GM04504 (cell line): ENCODE measurements around the gene SLC35C1.

Experiments used
- DNase-seq: peaks from one replicate; pipeline ENCODE4 v3.0.0-alpha.2; 2012; ENCODE audit warnings: low read depth

Gene SLC35C1

DNA sequence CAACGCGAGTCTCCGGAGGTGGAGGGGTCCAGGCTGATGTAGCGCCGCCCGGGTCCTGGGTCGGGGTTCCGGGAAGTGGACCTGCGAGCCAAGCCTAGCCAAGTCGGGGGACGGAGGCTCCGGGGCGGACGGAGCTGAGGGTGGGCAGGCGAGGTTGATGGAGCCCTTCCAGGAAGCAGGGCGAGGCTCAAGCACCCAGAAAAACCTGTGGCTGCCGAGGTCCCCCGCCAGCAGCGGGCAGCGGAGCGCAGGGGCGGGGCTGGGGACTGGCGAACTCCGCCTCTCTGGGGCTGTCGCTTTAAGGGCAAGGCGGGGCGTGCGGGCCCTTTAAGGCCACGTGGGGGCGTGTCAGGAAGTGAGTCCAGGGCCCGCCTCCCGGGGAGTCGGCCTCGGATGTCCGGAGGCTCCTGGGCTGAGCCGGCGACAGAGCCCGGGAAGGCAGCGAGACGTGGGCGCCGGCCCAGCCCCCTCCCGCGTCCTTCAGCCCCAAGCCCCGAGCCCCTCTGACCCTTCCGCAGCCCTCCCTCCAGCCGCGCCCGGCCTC, at the start of gene SLC35C1:
TSS of gene SLC35C1 (plus strand) at position 389 of the 544 bp plus-strand sequence. CDS start 653 bp downstream, outside the sequence.
- peak; percentile 84 for DNase-seq

DNA sequence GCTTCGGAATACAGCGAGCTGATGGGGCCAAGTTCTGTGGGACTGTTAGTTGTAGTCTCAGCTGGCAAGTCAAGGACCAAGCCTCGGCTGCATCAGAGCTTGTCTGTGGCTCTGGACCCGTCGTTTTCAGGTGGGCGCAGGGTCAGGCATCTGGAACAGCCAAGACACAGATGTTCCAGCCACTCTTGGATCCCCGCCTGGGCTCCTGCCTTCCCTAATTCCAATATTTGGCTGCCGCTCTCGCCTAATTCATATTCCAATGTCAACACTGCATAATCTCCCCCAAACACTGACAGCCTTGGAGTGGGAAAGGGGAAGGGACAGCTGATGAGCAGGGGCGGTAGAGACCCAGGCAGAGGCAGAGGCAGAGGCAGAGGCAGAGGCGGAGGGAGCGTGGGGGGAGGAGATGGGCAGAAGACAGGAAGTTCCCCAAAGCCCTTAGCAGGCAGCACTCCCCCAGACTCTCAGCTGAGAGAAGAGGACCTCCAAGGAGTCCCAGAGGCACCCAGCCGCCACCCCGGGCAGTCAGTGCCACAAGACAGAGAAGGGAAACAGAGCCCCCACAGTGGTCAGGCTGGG, 49.6 kb upstream of the SLC35C1 start:
- no peak for DNase-seq

- DNase-seq, result no peak
These were observed 48.5 kb upstream of the SLC35C1 start for GRCh38 chr11:45756384-45757010.

DNA sequence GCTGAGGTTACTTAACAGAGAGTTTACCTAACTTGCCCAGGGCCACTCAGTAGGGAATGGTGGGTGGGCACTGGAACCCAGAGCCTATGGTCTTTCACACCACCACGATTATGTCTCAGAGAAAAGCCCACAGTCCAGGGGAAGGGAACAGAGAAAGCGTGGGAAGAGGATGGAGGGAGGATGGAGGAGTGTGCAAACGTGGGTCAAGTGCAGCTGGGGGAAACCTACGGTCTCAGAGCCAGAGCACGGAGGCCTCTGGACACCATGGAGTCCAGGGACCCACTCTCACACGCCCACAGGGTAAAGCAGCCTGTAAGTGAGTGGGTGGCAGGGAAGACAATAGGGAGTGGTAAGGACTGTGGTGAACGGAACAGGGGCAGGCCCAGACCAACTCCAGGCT, 47.3 kb upstream of the SLC35C1 start:
- DNase-seq, result no peak

DNA sequence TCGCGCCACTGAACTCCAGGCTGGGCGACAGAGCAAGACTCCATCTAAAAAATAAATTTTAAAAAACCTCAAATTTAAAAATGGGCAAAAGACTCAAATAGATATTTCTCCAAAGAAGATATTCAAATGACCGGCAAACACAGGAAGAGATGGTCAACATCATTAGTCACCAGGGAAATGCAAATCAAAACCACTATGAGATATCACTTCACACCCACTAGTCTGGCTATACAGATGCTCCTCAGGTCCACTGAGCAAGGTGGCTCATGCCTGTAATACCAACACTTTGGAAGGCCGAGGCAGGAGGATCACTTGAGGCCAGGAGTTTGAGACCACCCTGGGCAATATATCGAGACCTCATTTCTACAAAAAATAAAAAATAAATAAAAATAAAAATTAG, 43.3 kb upstream of the SLC35C1 start:
- no peak for DNase-seq

- DNase-seq, result no peak
These were observed 39.8 kb upstream of the SLC35C1 start for GRCh38 chr11:45765107-45765668.

- no peak for DNase-seq
These were observed 39.1 kb upstream of the SLC35C1 start for GRCh38 chr11:45765836-45766235.

DNA sequence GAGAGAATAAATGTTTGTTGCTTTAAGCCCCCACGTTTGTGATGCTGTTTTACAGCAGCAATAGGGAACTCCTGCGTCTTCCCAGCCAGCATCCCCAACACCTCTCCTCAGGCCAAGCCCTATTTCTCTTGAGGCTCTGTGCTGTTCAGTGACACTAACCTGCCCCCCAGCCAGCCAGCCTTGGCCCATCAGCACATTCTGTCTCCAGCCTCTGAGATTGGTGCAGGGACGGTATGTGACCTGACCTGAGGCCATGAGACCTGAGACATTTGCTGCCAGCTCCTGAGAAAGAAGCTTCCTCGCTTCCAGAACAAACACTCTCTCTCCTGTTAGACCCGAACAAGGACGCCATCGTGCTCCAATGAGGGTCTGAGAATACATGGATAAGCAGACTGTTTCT, 38.5 kb upstream of the SLC35C1 start:
- DNase-seq, result no peak

- no peak for DNase-seq
These were observed 36.5 kb upstream of the SLC35C1 start for GRCh38 chr11:45768486-45768885.

DNA sequence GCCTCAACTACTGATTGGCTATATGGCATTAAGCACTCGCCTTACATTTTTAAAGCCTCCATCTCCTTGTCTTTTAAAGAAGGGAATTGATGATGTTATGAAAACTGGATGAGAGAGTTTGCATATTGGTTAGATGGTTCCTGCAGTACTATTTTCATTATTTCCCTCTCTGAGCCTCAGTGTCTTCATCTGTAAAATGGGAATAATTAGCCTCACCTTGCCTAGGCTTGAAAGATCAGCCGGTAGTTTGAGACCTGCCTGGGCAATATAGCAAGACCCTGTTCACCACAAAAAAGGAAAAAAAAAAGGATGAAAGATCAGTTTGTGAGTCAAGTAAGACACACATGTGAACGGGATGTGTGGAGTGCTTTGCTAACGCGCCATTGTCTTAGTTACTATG, 35.0 kb upstream of the SLC35C1 start:
- DNase-seq, result no peak

- peak; percentile 10 for DNase-seq
These were observed 33.8 kb upstream of the SLC35C1 start for GRCh38 chr11:45771193-45771565.

- DNase-seq, result peak; percentile 34
These were observed 33.1 kb upstream of the SLC35C1 start for GRCh38 chr11:45771566-45772448.

- DNase-seq, result no peak
These were observed 32.5 kb upstream of the SLC35C1 start for GRCh38 chr11:45772449-45772774.

DNA sequence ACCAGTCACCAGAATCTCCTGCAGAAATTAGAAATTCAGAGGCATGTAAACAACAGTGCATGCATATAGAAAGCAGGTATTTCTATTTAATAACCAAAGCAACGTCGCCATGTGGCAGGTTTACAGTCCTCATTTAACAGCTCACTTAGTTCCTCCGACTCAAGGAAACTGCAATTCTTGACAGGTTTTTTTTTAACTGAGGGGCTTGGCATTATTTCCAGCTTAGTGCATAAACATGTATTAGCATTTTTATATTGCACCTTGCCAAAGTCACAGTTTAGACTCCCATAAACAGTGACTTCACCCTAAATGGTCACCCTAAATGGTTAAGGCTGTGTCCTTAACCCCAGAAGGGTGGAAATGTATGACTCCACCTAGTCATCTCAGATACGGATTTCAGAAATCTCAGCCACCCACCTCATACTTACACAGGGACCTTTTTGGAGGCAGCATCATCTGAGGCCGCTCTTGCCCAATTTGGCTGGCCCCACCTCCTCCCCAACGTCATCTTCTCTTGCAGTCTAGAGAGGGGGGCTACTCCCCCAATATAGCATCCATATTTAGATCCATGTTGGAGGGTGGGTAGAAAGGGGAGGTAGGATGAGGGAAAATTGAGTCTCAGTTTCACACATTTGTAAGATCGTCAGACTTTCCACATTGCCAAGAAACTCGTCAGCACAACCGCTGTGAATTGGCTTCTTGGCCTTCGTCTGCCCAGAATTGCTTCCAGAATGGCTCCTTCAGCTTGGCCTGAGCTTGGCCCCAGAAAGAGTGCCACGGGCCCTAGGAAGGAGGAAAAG, 31.8 kb upstream of the SLC35C1 start:
- no peak for DNase-seq

DNA sequence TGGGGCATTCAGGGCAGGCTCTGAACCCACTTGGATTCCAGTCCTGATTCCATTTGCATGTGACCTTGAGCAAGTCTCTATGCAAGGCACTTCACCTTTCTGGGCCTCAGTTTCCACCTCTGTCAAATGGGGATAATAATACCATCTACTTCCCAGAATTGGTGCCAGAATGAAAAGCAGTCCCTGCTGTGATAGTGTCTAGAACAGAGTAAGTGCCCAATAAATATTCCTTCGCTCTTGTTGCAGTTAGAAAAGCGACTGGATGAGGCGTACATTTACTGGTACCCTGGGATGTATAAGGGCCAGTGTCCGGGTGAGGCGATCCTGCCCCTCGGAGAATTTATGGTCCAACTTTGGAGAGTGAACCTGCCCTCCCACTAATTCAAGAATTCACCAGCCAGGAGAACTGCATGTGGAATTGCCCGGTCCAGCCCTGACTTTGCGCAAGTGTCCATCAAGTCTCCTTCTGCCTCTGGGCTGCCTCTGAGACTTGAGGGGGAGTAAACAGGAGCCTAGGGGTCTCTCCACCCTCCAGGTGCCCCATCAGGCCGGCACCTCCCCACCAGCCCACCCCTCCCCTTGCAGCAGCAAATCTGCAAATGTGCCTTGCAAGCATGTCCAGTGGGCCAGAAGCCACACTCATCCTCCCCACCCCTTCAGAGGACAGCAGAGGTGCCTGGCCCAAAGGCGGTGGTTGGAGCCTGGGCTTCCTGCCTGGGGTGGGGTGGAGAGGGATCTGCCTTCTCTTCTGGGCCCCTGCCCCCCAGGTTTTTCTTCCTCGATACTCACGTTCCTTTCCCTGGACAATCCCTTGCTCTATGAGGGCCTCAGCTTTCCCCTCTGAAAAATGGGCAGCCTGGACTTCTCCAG, 30.9 kb upstream of the SLC35C1 start:
- DNase-seq, result no peak

DNA sequence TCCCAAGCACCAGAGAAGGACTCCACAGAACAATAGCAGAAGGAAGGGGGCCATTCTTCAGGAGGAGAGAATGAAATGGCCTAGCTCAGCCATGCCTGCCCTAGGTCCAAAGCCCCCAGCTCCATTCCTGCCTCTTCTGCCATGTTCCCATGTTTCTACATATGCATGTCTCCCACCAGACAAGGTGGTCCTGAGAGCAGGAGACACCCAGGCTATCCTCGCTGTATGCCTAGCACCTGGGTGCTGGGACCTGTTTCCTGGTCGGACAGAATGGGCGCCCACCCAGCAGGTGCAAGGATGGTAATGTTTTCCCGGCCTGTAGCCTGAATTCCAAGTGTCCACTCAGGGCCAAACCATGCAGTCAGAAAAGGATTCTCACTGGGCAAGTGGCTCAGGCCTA, 30.2 kb upstream of the SLC35C1 start:
- DNase-seq, result no peak

- no peak for DNase-seq
These were observed 27.6 kb upstream of the SLC35C1 start for GRCh38 chr11:45777127-45777969.

DNA sequence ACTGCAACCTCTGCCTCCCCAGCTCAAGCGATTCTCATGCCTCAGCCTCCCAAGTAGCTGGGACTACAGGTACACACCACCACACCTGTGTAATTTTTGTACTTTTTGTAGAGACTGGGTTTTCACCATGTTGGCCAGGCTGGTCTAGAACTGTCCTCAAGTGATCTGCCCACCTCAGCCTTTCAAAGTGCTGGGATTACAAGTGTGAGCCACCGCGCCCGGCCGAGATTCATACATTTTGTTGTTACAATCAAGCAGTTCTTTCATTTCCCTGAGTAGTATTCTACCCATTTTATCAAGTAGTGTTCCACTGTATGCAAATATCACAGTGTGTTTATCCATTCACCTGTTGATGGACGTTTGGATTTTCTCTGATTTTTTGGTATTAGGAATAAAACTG, 26.6 kb upstream of the SLC35C1 start:
- no peak for DNase-seq

DNA sequence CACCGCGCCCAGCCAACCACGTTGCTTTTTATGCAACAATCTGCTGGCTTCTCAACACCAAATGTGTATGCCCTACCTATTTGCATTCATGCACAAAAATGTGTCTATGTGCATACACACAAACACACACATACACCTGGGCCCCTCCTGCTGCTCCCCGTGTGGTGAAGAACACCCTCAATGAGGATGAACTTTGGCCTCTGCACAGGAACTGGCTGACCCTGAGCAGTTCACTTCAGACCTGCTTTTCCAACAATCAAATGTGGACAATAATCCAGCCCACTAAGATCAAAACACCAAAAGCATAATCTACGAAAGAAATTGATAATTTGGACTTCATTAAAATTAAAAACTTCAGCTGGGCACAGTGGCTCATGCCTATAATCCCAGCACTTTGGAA, 25.3 kb upstream of the SLC35C1 start:
- no peak for DNase-seq

- DNase-seq, result no peak
These were observed 18.7 kb upstream of the SLC35C1 start for GRCh38 chr11:45786272-45786671.
